Endothelial cell of hepatic sinusoid (primary cell): ENCODE results near the gene ATP5PO.

Experiments
- in situ Hi-C: cut with HindIII; loops from 2 replicates; pipeline ENCODE4 v1.10.0; 2017; ENCODE audit warnings: low sequenced_read_pairs

ATP5PO gene

GRCh38 chr21:33915368-33916199 lies at the start of gene ATP5PO:
ATP5PO (minus strand) TSS chr21:33915804; CDS start chr21:33915763, 41 bp downstream.
- in situ Hi-C loops: no loop called here

GRCh38 chr21:33964706-33965325 lies 49.2 kb upstream of the ATP5PO start:
- in situ Hi-C loops: no loop called here

DNA sequence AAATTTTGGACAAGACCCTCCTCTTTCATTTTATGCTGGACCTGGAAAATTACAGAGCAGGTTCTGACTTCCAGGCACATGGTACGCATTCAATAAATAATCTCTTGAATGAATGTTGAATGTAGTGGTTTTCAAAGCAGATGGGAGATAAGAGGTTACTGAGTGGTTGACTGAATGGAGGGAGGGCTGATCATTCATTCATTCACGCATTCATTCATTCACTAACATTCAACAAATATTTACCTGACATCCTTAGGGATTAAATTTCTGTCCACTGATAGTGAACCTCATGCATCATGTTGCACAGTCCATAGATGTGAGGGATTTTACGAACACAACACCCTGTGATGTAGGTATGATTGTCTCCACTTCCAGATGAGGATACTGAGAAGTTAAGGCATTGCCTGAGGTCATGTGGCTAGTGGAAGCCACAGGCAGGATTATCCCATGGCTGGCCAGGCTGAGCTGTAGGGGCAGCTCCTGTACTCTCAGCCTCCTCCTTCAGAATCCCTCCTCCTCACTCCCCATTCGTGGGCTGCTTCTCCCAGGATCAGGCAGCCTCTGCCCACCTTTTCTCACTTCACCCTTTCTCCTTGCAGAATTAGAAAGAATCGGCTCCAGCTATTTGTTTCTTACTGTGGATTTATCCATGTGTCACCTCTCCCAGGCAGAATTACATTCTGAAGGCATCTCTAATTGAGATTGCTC lies 48.4 kb upstream of the ATP5PO start:
- in situ Hi-C loops: no loop called here

DNA sequence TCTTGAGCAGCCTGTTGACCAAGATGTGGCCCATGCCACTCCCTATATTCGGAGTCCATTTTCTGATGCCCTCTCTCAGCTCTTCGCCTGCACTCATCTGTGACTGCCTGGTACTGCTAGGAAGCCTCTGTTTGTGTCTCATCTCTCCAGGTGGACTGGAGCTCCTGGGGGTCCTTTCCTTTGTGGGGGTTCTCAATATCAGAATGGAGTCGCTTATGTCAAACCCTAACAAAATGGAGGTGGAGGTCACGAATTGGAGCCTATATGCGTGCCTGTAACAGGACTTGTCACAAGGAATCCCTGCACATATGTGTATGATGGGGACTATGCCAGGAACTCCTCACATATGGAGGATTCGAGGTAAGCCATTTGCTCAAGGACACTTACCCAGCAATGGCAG lies 46.7 kb upstream of the ATP5PO start:
- in situ Hi-C loops: no loop called here

DNA sequence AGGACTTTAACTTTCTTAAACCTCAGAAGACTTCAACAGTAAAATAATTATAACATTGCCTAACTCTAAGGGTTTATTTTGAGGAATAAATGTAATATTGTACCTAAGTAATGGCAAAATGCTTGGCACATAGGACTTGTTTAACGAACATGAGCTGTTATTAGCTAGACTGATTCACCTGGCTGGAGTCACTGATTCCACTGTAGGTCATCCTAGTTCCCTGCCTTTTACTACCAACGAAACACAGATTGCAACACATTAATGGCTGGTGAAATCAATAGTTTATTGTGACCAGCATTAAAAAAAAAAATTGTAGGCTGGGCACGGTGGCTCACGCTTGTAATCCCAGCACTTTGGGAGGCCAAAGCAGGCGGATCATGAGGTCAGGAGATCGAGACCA lies 45.5 kb upstream of the ATP5PO start:
- in situ Hi-C loops: no loop called here

DNA sequence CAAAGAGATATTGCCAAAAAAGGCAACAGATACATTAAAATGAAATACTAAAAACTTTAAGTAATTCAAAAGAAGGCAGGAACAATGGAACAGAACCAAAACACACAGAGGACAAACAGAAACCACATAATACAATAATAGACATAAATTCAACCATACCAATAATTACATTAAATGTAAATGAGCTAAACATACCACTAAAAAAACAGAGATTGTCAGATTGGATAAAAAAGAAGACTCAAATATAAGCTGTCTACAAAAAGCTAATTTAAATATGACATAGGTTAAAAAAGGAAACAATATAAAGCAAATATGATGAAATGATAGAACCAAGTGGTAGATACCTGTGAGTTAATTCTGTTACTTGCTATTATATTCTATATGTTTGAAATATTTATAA lies 44.1 kb upstream of the ATP5PO start:
- in situ Hi-C loops: no loop called here

DNA sequence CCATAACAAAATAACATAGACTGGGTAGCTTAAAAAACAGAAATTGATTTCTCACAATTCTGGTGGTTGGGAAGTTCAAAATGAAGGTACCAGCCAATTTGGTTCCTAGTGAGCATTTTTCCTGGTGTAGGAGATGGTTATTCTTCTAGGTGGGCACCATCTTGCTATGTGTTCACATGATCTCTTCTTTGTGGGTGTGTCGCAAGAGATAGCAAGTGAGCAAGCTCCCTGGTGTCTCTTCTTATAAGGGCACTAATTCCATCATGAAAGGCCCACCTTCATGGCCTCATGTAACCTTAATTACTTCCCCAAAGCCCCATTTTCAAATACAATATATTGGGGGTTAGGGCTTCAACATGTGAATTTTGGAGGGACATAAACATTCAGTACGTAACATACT lies 38.8 kb upstream of the ATP5PO start:
- in situ Hi-C loops: no loop called here

DNA sequence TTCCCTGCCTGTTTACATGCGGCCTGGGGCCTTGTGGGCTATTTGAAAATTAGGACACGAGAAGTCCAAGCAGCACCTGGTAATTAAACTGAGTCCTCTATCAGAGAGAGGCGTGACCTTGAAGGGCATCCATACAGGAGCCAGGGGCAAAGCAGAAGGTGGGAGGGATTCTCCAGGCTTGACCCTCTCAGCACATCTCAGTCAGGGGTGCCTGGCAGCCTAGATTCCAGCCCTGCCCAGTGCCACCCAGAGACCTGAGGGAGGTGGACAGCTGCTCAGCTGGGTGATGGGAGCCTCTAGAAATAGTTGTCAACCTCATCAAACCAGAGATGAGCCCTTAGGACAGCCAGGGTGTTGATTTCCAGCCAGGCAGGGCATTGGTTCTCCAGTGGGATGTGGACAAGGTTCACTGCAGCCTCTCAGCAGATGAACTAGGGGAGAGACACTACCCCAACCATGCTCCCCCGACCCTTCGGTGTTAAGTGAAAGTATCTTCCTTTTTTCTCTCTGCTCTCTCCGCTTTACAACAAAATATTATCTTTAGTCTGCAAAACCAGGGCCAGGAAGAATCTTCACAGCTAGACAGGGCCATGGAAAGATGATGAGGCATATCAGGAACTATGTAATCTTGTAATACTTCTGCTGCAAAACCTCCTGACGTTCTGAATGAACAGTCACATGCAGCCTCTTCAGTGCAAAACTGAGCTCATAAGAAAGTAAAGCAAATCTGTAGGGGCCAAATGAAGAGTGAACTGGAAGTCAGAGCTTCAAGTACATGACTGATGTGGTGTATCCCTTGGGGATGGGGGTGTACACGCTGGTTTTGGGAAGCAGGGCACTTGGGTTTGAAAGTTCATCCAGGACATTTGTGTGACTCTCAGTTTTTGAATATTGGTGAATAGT lies 35.9 kb upstream of the ATP5PO start:
- in situ Hi-C loops: no loop called here

DNA sequence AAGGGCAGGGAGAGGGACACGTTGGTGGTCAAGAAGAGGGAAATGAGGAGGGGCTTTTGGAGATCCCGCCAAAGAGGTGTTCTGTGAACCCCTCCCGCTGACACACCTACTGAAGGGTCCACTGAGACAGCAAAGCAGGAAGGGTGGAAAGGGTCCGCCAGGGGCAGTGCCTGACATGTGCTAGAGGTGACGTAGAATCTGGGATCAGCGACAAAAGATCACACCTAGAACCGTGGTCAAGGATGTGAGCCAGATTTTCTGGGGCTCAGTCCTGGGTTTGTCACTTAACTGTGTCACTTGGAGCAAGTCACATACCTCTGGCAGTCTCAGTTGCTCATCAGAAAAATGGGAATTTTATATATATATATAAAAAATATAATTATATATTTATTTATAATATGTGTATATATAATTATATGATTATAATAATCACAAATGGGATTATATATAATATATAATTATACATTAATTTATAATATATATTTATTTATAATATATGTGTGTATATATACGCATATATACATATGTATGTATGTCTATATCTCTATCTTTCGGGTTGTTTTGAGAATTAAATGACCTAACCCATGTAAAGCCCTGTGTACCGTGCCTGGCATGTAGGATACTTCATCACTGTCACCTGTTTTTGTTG lies 35.0 kb upstream of the ATP5PO start:
- in situ Hi-C loops: no loop called here

DNA sequence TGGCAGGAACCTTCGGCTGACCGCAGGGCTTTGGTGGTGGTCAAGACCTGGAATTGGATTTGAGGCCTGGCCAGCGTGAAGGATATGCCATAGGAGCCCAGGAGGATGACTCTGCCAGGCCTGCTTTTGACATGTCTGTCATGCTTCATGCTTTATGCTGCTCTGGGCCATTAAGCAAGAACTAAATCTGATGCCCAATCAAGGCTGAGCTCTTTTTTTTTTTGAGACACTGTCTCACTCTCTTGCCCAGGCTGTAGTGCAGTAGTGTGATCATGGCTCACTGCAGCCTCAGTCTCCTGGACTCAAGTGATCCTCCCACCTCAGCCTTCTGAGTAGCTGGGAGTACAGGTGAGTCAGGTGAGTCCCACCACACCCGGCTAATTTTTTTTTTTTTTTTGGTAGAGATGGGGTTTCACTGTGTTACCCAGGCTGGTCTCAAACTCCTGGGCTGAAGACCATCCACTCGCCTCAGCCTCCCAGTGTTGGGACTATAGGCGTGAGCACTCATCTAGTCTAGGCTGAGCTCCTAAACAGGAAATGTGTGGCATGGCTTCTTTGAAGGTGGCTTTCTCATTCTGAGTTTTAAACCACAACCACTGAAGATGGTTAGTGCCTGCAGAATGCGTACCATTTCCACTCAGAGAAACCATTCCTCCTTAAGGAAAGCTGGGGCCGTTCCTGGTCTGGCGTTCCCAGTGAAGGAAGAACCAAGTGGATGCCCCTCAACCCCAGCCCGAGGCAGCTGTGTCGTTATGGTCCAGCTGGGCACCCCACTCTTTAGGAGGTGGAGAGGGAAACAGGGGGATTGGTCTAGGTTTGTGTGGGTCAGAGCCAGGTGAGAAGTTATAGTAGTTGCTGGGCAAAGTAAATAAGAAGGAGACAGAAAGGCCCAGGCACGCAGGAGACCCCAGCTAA lies 34.2 kb upstream of the ATP5PO start:
- in situ Hi-C loops: no loop called here

DNA sequence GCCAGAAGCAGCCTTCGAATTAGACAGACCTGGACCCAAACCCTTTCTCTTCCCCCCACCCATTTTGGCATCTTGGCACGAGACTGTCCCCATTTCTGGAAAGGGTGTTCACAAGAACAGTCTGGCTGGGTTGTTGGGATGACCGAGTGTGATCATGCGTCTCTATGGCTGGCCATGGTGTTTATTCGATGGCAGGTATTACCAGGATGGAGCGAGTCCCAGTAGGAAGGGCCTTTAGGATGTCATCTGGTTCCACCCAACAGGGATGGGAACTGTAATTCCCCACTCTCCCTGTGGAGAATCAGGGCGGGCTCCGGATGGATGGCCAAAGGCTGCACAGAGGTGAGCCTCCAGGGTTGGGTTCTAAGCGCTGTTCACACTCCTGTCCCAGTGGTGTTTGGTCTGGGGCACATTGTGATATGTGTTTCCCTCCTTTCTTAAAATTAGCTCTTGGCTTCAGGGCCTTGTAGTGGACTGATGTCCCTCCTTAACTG lies 33.4 kb upstream of the ATP5PO start:
- in situ Hi-C loops: no loop called here

GRCh38 chr21:33948096-33948950 lies 32.7 kb upstream of the ATP5PO start:
- in situ Hi-C loops: no loop called here

- in situ Hi-C loops: no loop called here
Observed at GRCh38 chr21:33947451-33948095, 32.0 kb upstream of the ATP5PO start.

DNA sequence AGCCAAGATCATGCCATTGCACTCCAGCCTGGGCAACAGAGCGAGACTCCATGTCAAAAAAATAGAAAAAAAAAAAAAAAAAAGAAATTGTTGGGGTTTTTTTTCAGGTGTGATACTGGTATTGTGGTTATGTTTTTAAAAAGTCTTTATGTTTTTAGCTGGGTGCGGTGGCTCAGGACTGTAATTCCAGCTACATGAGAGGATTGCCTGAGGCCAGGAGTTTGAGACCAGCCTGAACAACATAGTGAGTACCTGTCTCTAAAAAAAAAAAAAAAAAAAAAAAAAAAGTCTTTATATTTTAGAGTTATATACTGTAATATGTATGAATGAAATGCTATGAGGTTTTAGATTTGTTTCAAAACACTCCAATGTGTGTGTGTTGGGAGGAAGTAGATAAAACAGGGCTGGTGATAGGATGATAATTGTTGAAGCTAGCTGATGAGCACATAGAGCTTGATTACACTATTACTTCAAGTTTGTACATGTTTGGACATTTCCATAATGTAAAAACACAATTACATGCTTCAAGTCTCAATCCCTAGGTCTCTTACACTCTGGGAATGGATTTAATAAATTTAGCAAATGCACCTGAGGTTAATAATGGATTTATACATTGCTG lies 30.2 kb upstream of the ATP5PO start:
- in situ Hi-C loops: no loop called here

- in situ Hi-C loops: no loop called here
Observed at GRCh38 chr21:33944185-33944763, 28.7 kb upstream of the ATP5PO start.

DNA sequence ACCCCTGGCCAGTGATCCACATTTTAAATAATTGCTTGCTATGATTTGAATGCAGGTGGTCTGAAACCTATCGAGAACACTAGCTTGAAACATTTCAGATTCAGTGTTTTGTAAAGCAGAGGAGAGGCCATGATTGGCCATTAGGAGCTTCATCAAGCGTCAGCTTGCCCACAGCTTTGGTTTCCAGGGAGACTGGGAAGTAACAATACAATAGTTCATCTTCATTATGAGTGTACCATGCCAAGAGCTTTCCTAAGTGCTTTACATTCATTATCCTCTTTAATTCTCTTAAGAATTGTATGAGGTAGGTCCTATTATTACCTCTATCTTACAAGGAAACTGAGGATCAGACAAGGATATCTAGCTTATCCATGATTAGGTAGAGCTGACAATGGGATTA lies 27.7 kb upstream of the ATP5PO start:
- in situ Hi-C loops: no loop called here

DNA sequence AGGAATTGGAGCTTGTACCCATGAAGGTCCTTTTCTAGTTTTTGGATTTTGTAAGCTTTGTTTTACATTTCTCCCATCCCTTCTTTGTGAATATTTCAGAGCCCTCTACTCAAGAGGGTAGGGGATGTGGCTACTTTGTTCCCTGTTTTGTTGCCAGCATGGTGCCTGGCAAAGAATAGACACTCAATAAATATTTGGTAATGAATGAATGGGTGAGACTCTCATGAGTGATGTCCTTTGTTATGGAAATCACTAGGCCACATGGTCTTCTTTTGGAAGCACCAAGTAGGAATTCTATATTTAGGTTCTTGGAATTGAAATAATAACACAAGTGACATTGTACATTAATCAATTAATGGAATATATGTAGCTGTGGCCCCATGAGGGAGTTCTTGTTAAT lies 26.8 kb upstream of the ATP5PO start:
- in situ Hi-C loops: no loop called here
